ENCODE results near the gene SLC6A9.

Gene SLC6A9

GRCh38 chr1:43990271-43991199 lies 40.7 kb downstream of the SLC6A9 start:
- TF ChIP-seq CTCF (IDR thresholded peaks at IDR 0.05; ENCODE audit: low read depth, low read length): peak; percentile 10; the same call in 1 of the 2 replicates
- DNase-seq (ENCODE audit: extremely low read depth, low read depth): no peak

GRCh38 chr1:43987159-43987902 lies 43.9 kb downstream of the SLC6A9 start:
- DNase-seq (ENCODE audit: extremely low read depth, low read depth): no peak
- no peak for TF ChIP-seq CTCF (IDR thresholded peaks at IDR 0.05; ENCODE audit: low read depth, low read length)

- no peak for DNase-seq (ENCODE audit: extremely low read depth, low read depth)
- TF ChIP-seq CTCF (IDR thresholded peaks at IDR 0.05; ENCODE audit: low read depth, low read length): no peak
These were observed 44.5 kb downstream of the SLC6A9 start for GRCh38 chr1:43986712-43987111.

- DNase-seq (ENCODE audit: extremely low read depth, low read depth): no peak
- no peak for TF ChIP-seq CTCF (IDR thresholded peaks at IDR 0.05; ENCODE audit: low read depth, low read length)
These were observed 45.2 kb downstream of the SLC6A9 start for GRCh38 chr1:43985984-43986595.

- TF ChIP-seq CTCF (IDR thresholded peaks at IDR 0.05; ENCODE audit: low read depth, low read length): no peak
- no peak for DNase-seq (ENCODE audit: extremely low read depth, low read depth)
These were observed 46.4 kb downstream of the SLC6A9 start for GRCh38 chr1:43984855-43985254.

- DNase-seq (ENCODE audit: extremely low read depth, low read depth): no peak
- no peak for TF ChIP-seq CTCF (IDR thresholded peaks at IDR 0.05; ENCODE audit: low read depth, low read length)
These were observed 47.9 kb downstream of the SLC6A9 start for GRCh38 chr1:43983253-43983899.
